Central memory CD8-positive, alpha-beta T cell (primary cell): ENCODE data around the gene CBX1.
"Not testable (repeated sequence)": the region's sequence is repeated elsewhere in the genome, so short reads cannot be mapped to it uniquely, and the experiment has no call there.

Experiments
- ATAC-seq: fragments of 150-1000 bp; cut with Tn5 transposase; replicated peaks from 2 replicates; pipeline ENCODE4 v1.10.0; 2022; ENCODE audit warnings: mild to moderate bottlenecking, moderate FRiP score, moderate number of reproducible peaks; ENCODE audit not compliant: poor library complexity, severe bottlenecking; ENCODE audit errors: extremely low read depth
- DNase-seq, 2 donors: peaks; one replicate each; pipeline ENCODE4 v3.0.0; 2021; ENCODE audit warnings: low spot score in 2 of 2
- H3K27ac Mint-ChIP-seq: one replicate; pipeline ENCODE4 v1.8.0; 2022; ENCODE audit warnings: low read depth, mild to moderate bottlenecking, moderate library complexity, mixed read lengths
- H3K27me3 Mint-ChIP-seq: one replicate; pipeline ENCODE4 v1.8.0; 2022; ENCODE audit warnings: mixed read lengths
- H3K36me3 Mint-ChIP-seq: one replicate; pipeline ENCODE4 v1.8.0; 2022; ENCODE audit warnings: mild to moderate bottlenecking, moderate library complexity, mixed read lengths; ENCODE audit not compliant: insufficient read depth
- H3K4me1 Mint-ChIP-seq: one replicate; pipeline ENCODE4 v1.8.0; 2022; ENCODE audit warnings: mixed read lengths
- H3K4me3 Mint-ChIP-seq: one replicate; pipeline ENCODE4 v1.8.0; 2022; ENCODE audit warnings: mild to moderate bottlenecking, moderate library complexity, mixed read lengths
- H3K9me3 Mint-ChIP-seq: one replicate; pipeline ENCODE4 v1.8.0; 2022; ENCODE audit warnings: mixed read lengths

Gene CBX1

GRCh38 chr17:48081858-48082257 is 19.4 kb downstream of the CBX1 start:
- ATAC-seq (no peak), DNase-seq (no peak)
- H3K4me1 Mint-ChIP-seq, result no peaks in the 10 kb centered on the region
- no peaks in the 10 kb centered on the region for H3K9me3 Mint-ChIP-seq
- no peaks in the 10 kb centered on the region for H3K27me3 Mint-ChIP-seq
- no peak overlapping the region for H3K27ac Mint-ChIP-seq
- H3K4me3 Mint-ChIP-seq, result no peak overlapping the region
- no peaks in the 10 kb centered on the region for H3K36me3 Mint-ChIP-seq

GRCh38 chr17:48077152-48077551 is 24.1 kb downstream of the CBX1 start:
- H3K9me3 Mint-ChIP-seq, H3K36me3 Mint-ChIP-seq, ATAC-seq, DNase-seq, H3K27ac Mint-ChIP-seq, H3K4me1 Mint-ChIP-seq, H3K4me3 Mint-ChIP-seq, H3K27me3 Mint-ChIP-seq: not testable (repeated sequence)

- Mint-ChIP-seq H3K9me3 (no peaks in the 10 kb centered on the region), H3K4me3 (no peak overlapping the region), H3K27me3 (no peaks in the 10 kb centered on the region), H3K27ac (no peak overlapping the region), H3K36me3 (peaks cover 18% of the 10 kb centered on the region), H3K4me1 (no peaks in the 10 kb centered on the region)
- peak; percentile 63 to 70 for DNase-seq
- ATAC-seq, result peak; percentile 52
Observed at GRCh38 chr17:48074322-48075081, 26.8 kb downstream of the CBX1 start.

- not testable (repeated sequence) for H3K27me3 Mint-ChIP-seq, DNase-seq, H3K27ac Mint-ChIP-seq, H3K9me3 Mint-ChIP-seq, ATAC-seq, H3K4me1 Mint-ChIP-seq, H3K4me3 Mint-ChIP-seq
- H3K36me3 Mint-ChIP-seq, result peaks cover 24% of the 10 kb centered on the region
Observed at GRCh38 chr17:48073566-48074094, 27.6 kb downstream of the CBX1 start.

GRCh38 chr17:48072811-48073210 is 28.5 kb downstream of the CBX1 start:
- H3K36me3 Mint-ChIP-seq, result peaks cover 28% of the 10 kb centered on the region
- not testable (repeated sequence) for H3K27me3 Mint-ChIP-seq, H3K27ac Mint-ChIP-seq, ATAC-seq, H3K9me3 Mint-ChIP-seq, DNase-seq, H3K4me3 Mint-ChIP-seq, H3K4me1 Mint-ChIP-seq

GRCh38 chr17:48071654-48072053 is 29.6 kb downstream of the CBX1 start:
- no peaks in the 10 kb centered on the region for H3K9me3 Mint-ChIP-seq
- no peaks in the 10 kb centered on the region for H3K4me1 Mint-ChIP-seq
- no peak for DNase-seq
- peaks cover 28% of the 10 kb centered on the region for H3K36me3 Mint-ChIP-seq
- no peak for ATAC-seq
- H3K27me3 Mint-ChIP-seq, result no peaks in the 10 kb centered on the region
- H3K4me3 Mint-ChIP-seq, result no peak overlapping the region
- no peak overlapping the region for H3K27ac Mint-ChIP-seq

GRCh38 chr17:48070195-48070594 is 31.1 kb downstream of the CBX1 start:
- no peak for ATAC-seq
- H3K27me3 Mint-ChIP-seq, result no peaks in the 10 kb centered on the region
- H3K4me1 Mint-ChIP-seq, result no peaks in the 10 kb centered on the region
- no peak for DNase-seq
- H3K27ac Mint-ChIP-seq, result no peak overlapping the region
- no peaks in the 10 kb centered on the region for H3K9me3 Mint-ChIP-seq
- no peak overlapping the region for H3K4me3 Mint-ChIP-seq
- peaks cover 26% of the 10 kb centered on the region for H3K36me3 Mint-ChIP-seq

- Mint-ChIP-seq H3K4me1 (no peaks in the 10 kb centered on the region), H3K27ac (no peak overlapping the region), H3K4me3 (no peak overlapping the region), H3K9me3 (no peaks in the 10 kb centered on the region), H3K27me3 (no peaks in the 10 kb centered on the region), H3K36me3 (peaks cover 34% of the 10 kb centered on the region)
- ATAC-seq (no peak), DNase-seq (no peak)
Observed at GRCh38 chr17:48068491-48068961, 32.8 kb downstream of the CBX1 start.

GRCh38 chr17:48067808-48068207 is 33.5 kb downstream of the CBX1 start:
- peaks cover 34% of the 10 kb centered on the region for H3K36me3 Mint-ChIP-seq
- not testable (repeated sequence) for ATAC-seq, H3K27me3 Mint-ChIP-seq, H3K4me1 Mint-ChIP-seq, H3K4me3 Mint-ChIP-seq, H3K9me3 Mint-ChIP-seq, H3K27ac Mint-ChIP-seq, DNase-seq

- H3K9me3 Mint-ChIP-seq, result no peaks in the 10 kb centered on the region
- H3K27ac Mint-ChIP-seq, result no peak overlapping the region
- no peaks in the 10 kb centered on the region for H3K27me3 Mint-ChIP-seq
- H3K4me3 Mint-ChIP-seq, result no peak overlapping the region
- no peaks in the 10 kb centered on the region for H3K4me1 Mint-ChIP-seq
- DNase-seq (no peak), ATAC-seq (no peak)
- peaks cover 35% of the 10 kb centered on the region for H3K36me3 Mint-ChIP-seq
Observed at GRCh38 chr17:48067245-48067644, 34.0 kb downstream of the CBX1 start.

GRCh38 chr17:48066656-48067055 is 34.6 kb downstream of the CBX1 start:
- Mint-ChIP-seq H3K36me3 (peaks cover 37% of the 10 kb centered on the region), H3K4me3 (no peak overlapping the region), H3K4me1 (no peaks in the 10 kb centered on the region), H3K27me3 (no peaks in the 10 kb centered on the region), H3K9me3 (no peaks in the 10 kb centered on the region), H3K27ac (no peak overlapping the region)
- ATAC-seq (no peak), DNase-seq (no peak)

- H3K36me3 Mint-ChIP-seq, result peaks cover 35% of the 10 kb centered on the region
Observed at GRCh38 chr17:48066192-48066591, 35.1 kb downstream of the CBX1 start.

GRCh38 chr17:48064638-48065037 is 36.6 kb downstream of the CBX1 start:
- H3K27ac Mint-ChIP-seq, result peak overlapping the region; percentile 4
- no peak overlapping the region for H3K4me3 Mint-ChIP-seq
- H3K36me3 Mint-ChIP-seq, result peaks cover 37% of the 10 kb centered on the region
- ATAC-seq (no peak), DNase-seq (no peak)
- no peaks in the 10 kb centered on the region for H3K9me3 Mint-ChIP-seq
- no peaks in the 10 kb centered on the region for H3K27me3 Mint-ChIP-seq
- H3K4me1 Mint-ChIP-seq, result peaks cover 3% of the 10 kb centered on the region

More at GRCh38 chr17:48066192-48066591, 35.1 kb downstream of the CBX1 start:
- H3K27ac Mint-ChIP-seq, result no peak overlapping the region
- no peaks in the 10 kb centered on the region for H3K4me1 Mint-ChIP-seq
- H3K4me3 Mint-ChIP-seq, result no peak overlapping the region
- ATAC-seq (no peak), DNase-seq (no peak)
- H3K27me3 Mint-ChIP-seq, result no peaks in the 10 kb centered on the region
- H3K9me3 Mint-ChIP-seq, result no peaks in the 10 kb centered on the region
